PC-9 (cell line): Measurements from ENCODE around the gene ZDHHC11B. TPM values are rescaled to one million over a fixed set of nuclear protein-coding genes. Genes with fewer than 3 reads are reported as not detected.
"Not testable (repeated sequence)": the region's sequence is repeated elsewhere in the genome, so short reads cannot be mapped to it uniquely, and the experiment has no call there.

Experiments used
- BruUV-seq: library from RNA; stranded (reverse); fragments of 400-500 nt; replicated peaks from 2 replicates; lab custom pipeline; 2021; lab: Mats Ljungman, UMichigan
- CTCF ChIA-PET: fragments of 300-600 bp; sonication (Branson Sonifier 250); formaldehyde crosslinking; loops from one replicate; lab custom pipeline; 2022; ENCODE audit warnings: antibody characterized with exemption; lab: Charles Lee
- POLR2A ChIA-PET: fragments of 300-600 bp; sonication (Branson Sonifier 250); formaldehyde crosslinking; loops from one replicate; lab custom pipeline; 2022; ENCODE audit warnings: antibody characterized with exemption; ENCODE audit not compliant: unreplicated experiment; lab: Charles Lee
- DNase-seq, 2 experiments: peaks; one replicate each; pipeline versions ENCODE4 v3.0.0 to v3.0.0-alpha.2; 2015 to 2022; ENCODE audit warnings: mixed read lengths in 1 of 2
- H2AFZ ChIP-seq: fragments of 200-600 bp; sonication (generic); 2 replicates; pipeline ENCODE4 v1.8.1; 2017; ENCODE audit warnings: antibody characterized with exemption
- H3F3A ChIP-seq: fragments of 200-600 bp; sonication (generic); 2 replicates; pipeline ENCODE4 v1.8.1; 2017; ENCODE audit warnings: antibody characterized with exemption, mild to moderate bottlenecking, low read depth; ENCODE audit not compliant: insufficient read depth
- H3K27ac ChIP-seq: fragments of 200-600 bp; sonication (generic); 2 replicates; pipeline ENCODE4 v1.6.1; 2016; ENCODE audit warnings: mixed run types
- H3K27me3 ChIP-seq: fragments of 200-600 bp; sonication (generic); 2 replicates; pipeline ENCODE4 v1.6.1; 2016; ENCODE audit warnings: low read depth, mixed run types; ENCODE audit not compliant: insufficient read depth
- H3K36me3 ChIP-seq: fragments of 200-600 bp; sonication (generic); 2 replicates; pipeline ENCODE4 v1.6.1; 2016; ENCODE audit warnings: low read depth, mixed run types
- H3K4me1 ChIP-seq: fragments of 200-600 bp; sonication (generic); replicated peaks from 2 replicates; pipeline ENCODE4 v1.6.1; 2016; ENCODE audit warnings: mixed run types; ENCODE audit not compliant: insufficient read depth
- H3K4me2 ChIP-seq: fragments of 200-600 bp; sonication (generic); 2 replicates; pipeline ENCODE4 v1.6.1; 2017; ENCODE audit warnings: mixed run types
- H3K4me3 ChIP-seq: fragments of 200-600 bp; sonication (generic); 2 replicates; pipeline ENCODE4 v1.6.1; 2016; ENCODE audit warnings: mixed run types
- H3K79me2 ChIP-seq: fragments of 200-600 bp; sonication (generic); 2 replicates; pipeline ENCODE4 v1.6.1; 2017; ENCODE audit warnings: low read depth, mixed run types
- H3K9me2 ChIP-seq: fragments of 200-600 bp; sonication (generic); 2 replicates; pipeline ENCODE4 v1.8.1; 2017; ENCODE audit warnings: mild to moderate bottlenecking; ENCODE audit not compliant: insufficient read depth
- H3K9me3 ChIP-seq: fragments of 200-600 bp; sonication (generic); 2 replicates; pipeline ENCODE4 v1.8.1; 2016; ENCODE audit warnings: low read depth; ENCODE audit not compliant: insufficient read depth
- H4K20me1 ChIP-seq: fragments of 200-600 bp; sonication (generic); 2 replicates; pipeline ENCODE4 v1.8.1; 2017; ENCODE audit not compliant: insufficient read depth
- CTCF ChIP-seq: fragments of 200-600 bp; sonication (generic); conservative IDR thresholded peaks from 2 replicates; pipeline ENCODE4 v1.6.1; 2017; ENCODE audit warnings: mixed run types, antibody characterized with exemption, mild to moderate bottlenecking, moderate library complexity
- EZH2 ChIP-seq: fragments of 200-600 bp; sonication (generic); IDR thresholded peaks from 2 replicates; pipeline ENCODE4 v1.8.0; 2017; ENCODE audit warnings: antibody characterized with exemption, low read depth
- intact Hi-C: fragments of 100-400 bp; cut with micrococcal nuclease; formaldehyde crosslinking; loops from one replicate; pipeline ENCODE4 v1.10.0; 2022; ENCODE audit not compliant: unreplicated experiment
- total RNA-seq: library from RNA; stranded (reverse); gene quantifications from 2 replicates; pipeline ENCODE4 v1.2.3, GENCODE V29; 2021

Gene ZDHHC11B
- total RNA-seq, 1 experiment from 2014 or later: 0.41 TPM

- Histone ChIP-seq H4K20me1 (no peaks in the 10 kb centered on the region; the same call in 1 of the 2 replicates), H3F3A (no peaks in the 10 kb centered on the region), H3K4me3 (no peak overlapping the region), H3K4me1 (no peaks in the 10 kb centered on the region), H3K4me2 (no peak overlapping the region), H2AFZ (no peak overlapping the region), H3K36me3 (no peaks in the 10 kb centered on the region), H3K79me2 (no peaks in the 10 kb centered on the region), H3K9me3 (no peaks in the 10 kb centered on the region), H3K9me2 (no peaks in the 10 kb centered on the region), H3K27ac (no peak overlapping the region), H3K27me3 (peaks cover 64% of the 10 kb centered on the region)
- intact Hi-C loops: loop anchor here (2.0 kb wide), 1 partner anchor 94 kb away; no protein-coding TSS in a partner anchor
- ChIA-PET CTCF (no interaction called here), POLR2A (no interaction called here)
- TF ChIP-seq EZH2 (no peak), CTCF (no peak)
- DNase-seq: no peak
- no TSS peak for BruUV-seq
These were observed 7.4 kb downstream of the ZDHHC11B start for GRCh38 chr5:776862-777711.

GRCh38 chr5:775961-776861 lies 8.3 kb downstream of the ZDHHC11B start:
- no peak for TF ChIP-seq CTCF
- no peak for TF ChIP-seq EZH2
- Histone ChIP-seq H3F3A (no peaks in the 10 kb centered on the region), H3K4me3 (no peak overlapping the region), H4K20me1 (no peaks in the 10 kb centered on the region; the same call in 1 of the 2 replicates), H3K79me2 (no peaks in the 10 kb centered on the region), H3K9me3 (no peaks in the 10 kb centered on the region), H3K27ac (no peak overlapping the region), H3K9me2 (no peaks in the 10 kb centered on the region), H3K4me1 (no peaks in the 10 kb centered on the region), H3K27me3 (peaks cover 68% of the 10 kb centered on the region), H3K36me3 (no peaks in the 10 kb centered on the region), H2AFZ (no peak overlapping the region), H3K4me2 (no peak overlapping the region)
- DNase-seq: no peak
- POLR2A ChIA-PET: no interaction called here
- CTCF ChIA-PET: no interaction called here
- no TSS peak for BruUV-seq
- intact Hi-C loops: loop anchor here (2.0 kb wide), 1 partner anchor 93 kb away; no protein-coding TSS in a partner anchor

GRCh38 chr5:775595-775960 lies 9.0 kb downstream of the ZDHHC11B start:
- H3F3A ChIP-seq, intact Hi-C loops, H2AFZ ChIP-seq, H3K79me2 ChIP-seq, BruUV-seq, H4K20me1 ChIP-seq, H3K27ac ChIP-seq, H3K4me2 ChIP-seq, H3K36me3 ChIP-seq, H3K9me2 ChIP-seq, H3K4me3 ChIP-seq, H3K4me1 ChIP-seq, H3K9me3 ChIP-seq, CTCF ChIA-PET: not testable (repeated sequence)
- POLR2A ChIA-PET: interaction anchor here (0.7 kb wide), 1 partner anchor 75 kb away, joined by 3 read pairs; no protein-coding TSS in a partner anchor
- DNase-seq: peak in 1 of 2 experiments; percentile 56
- H3K27me3 ChIP-seq: peaks cover 70% of the 10 kb centered on the region

GRCh38 chr5:774854-775505 lies 9.5 kb downstream of the ZDHHC11B start:
- H2AFZ ChIP-seq, intact Hi-C loops, CTCF ChIA-PET: not testable (repeated sequence)

GRCh38 chr5:774304-774703 lies 10.2 kb downstream of the ZDHHC11B start:
- H3K27me3 ChIP-seq: peaks cover 75% of the 10 kb centered on the region
- H3K27ac ChIP-seq, H4K20me1 ChIP-seq, H3K9me3 ChIP-seq, H3F3A ChIP-seq, intact Hi-C loops, H3K9me2 ChIP-seq, H2AFZ ChIP-seq, H3K4me1 ChIP-seq, H3K79me2 ChIP-seq, POLR2A ChIA-PET, H3K36me3 ChIP-seq, DNase-seq, CTCF ChIA-PET, H3K4me2 ChIP-seq, BruUV-seq, H3K4me3 ChIP-seq: not testable (repeated sequence)

More at GRCh38 chr5:774854-775505, 9.5 kb downstream of the ZDHHC11B start:
- not testable (repeated sequence) for H3K4me1 ChIP-seq, H3K79me2 ChIP-seq, H3K9me3 ChIP-seq, H3F3A ChIP-seq, H3K9me2 ChIP-seq, DNase-seq, H3K4me2 ChIP-seq, H3K27ac ChIP-seq, H3K36me3 ChIP-seq, BruUV-seq, H4K20me1 ChIP-seq, H3K4me3 ChIP-seq
- POLR2A ChIA-PET: interaction anchor here (0.7 kb wide), 1 partner anchor 74 kb away, joined by 3 read pairs; no protein-coding TSS in a partner anchor
- peaks cover 70% of the 10 kb centered on the region for H3K27me3 ChIP-seq
